NCI-H1105 (cell line): ENCODE data around the gene TNNT2.

Experiments
- DNase-seq: peaks from one replicate; lab custom pipeline; 2025; lab: John Stamatoyannopoulos, UW

TNNT2 gene

GRCh38 chr1:201377611-201378092 is at the start of gene TNNT2:
TNNT2 (minus strand) TSS chr1:201377680; CDS start chr1:201373254, 4,426 bp downstream.
- DNase-seq, result no peak

- no peak for DNase-seq
These were observed 49.2 kb upstream of the TNNT2 start for GRCh38 chr1:201426479-201427310.

- no peak for DNase-seq
These were observed 46.7 kb upstream of the TNNT2 start for GRCh38 chr1:201424146-201424545.

GRCh38 chr1:201423655-201424054 is 46.2 kb upstream of the TNNT2 start:
- no peak for DNase-seq

GRCh38 chr1:201422436-201423030 is 45.1 kb upstream of the TNNT2 start:
- DNase-seq, result no peak

GRCh38 chr1:201422026-201422425 is 44.5 kb upstream of the TNNT2 start:
- no peak for DNase-seq

GRCh38 chr1:201421041-201421440 is 43.6 kb upstream of the TNNT2 start:
- no peak for DNase-seq

GRCh38 chr1:201420608-201421002 is 43.1 kb upstream of the TNNT2 start:
- no peak for DNase-seq

GRCh38 chr1:201419746-201420607 is 42.5 kb upstream of the TNNT2 start:
- no peak for DNase-seq

- DNase-seq, result no peak
These were observed 41.8 kb upstream of the TNNT2 start for GRCh38 chr1:201419256-201419655.

GRCh38 chr1:201418461-201418860 is 41.0 kb upstream of the TNNT2 start:
- no peak for DNase-seq

- DNase-seq, result no peak
These were observed 36.7 kb upstream of the TNNT2 start for GRCh38 chr1:201414051-201414738.

GRCh38 chr1:201411292-201411691 is 33.8 kb upstream of the TNNT2 start:
- no peak for DNase-seq

GRCh38 chr1:201409440-201409839 is 32.0 kb upstream of the TNNT2 start:
- no peak for DNase-seq

GRCh38 chr1:201408834-201409200 is 31.3 kb upstream of the TNNT2 start:
- no peak for DNase-seq

GRCh38 chr1:201408176-201408833 is 30.8 kb upstream of the TNNT2 start:
- DNase-seq, result peak; percentile 67

GRCh38 chr1:201406831-201407406 is 29.4 kb upstream of the TNNT2 start:
- DNase-seq, result no peak

- DNase-seq, result no peak
These were observed 28.0 kb upstream of the TNNT2 start for GRCh38 chr1:201405484-201405831.

- no peak for DNase-seq
These were observed 27.4 kb upstream of the TNNT2 start for GRCh38 chr1:201404722-201405483.

GRCh38 chr1:201404055-201404454 is 26.6 kb upstream of the TNNT2 start:
- no peak for DNase-seq
